IPS-15b (cell line): ENCODE data around the gene CFTR.
"Not testable (repeated sequence)": the region's sequence is repeated elsewhere in the genome, so short reads cannot be mapped to it uniquely, and the experiment has no call there.

ENCODE experiments used
- H3K27me3 ChIP-seq: one replicate; pipeline ENCODE4 v1.6.1; 2013; ENCODE audit warnings: low read length; ENCODE audit not compliant: control insufficient read depth, insufficient read depth
- H3K36me3 ChIP-seq: one replicate; pipeline ENCODE4 v1.6.1; 2013; ENCODE audit warnings: low read length; ENCODE audit not compliant: control insufficient read depth, insufficient read depth
- H3K4me1 ChIP-seq: one replicate; pipeline ENCODE4 v1.6.1; 2013; ENCODE audit warnings: mild to moderate bottlenecking, low read length; ENCODE audit not compliant: control insufficient read depth, insufficient read depth
- H3K4me3 ChIP-seq: one replicate; pipeline ENCODE4 v1.5.1; 2013; ENCODE audit warnings: low read depth, low read length
- H3K9ac ChIP-seq: one replicate; pipeline ENCODE4 v1.6.1; 2013; ENCODE audit warnings: low read depth, mild to moderate bottlenecking, low read length
- H3K9me3 ChIP-seq: one replicate; pipeline ENCODE4 v1.6.1; 2013; ENCODE audit warnings: mild to moderate bottlenecking, low read length; ENCODE audit not compliant: control insufficient read depth, insufficient read depth

The CFTR gene

DNA sequence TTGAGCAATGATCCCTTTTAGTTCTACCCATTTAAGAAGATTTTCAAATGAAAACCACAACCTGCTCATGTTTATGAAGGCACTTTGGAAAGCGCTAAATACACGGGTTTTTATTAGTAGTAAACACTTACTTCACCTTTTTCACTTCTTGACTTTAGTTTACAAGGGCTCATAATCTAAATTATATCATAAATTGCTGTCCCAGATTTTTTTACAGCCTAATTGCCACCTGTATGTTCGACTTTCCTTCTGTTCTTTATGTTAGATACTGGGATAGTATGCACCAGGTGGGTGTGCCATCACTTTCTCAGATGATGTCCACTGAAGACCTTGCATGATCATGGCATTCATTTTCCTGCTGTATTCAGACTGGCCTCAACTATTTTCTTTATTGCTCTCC lies 22.5 kb downstream of the CFTR start:
- no peaks in the 10 kb centered on the region for H3K36me3 ChIP-seq
- H3K4me1 ChIP-seq = no peaks in the 10 kb centered on the region
- no peak overlapping the region for H3K9ac ChIP-seq
- no peaks in the 10 kb centered on the region for H3K27me3 ChIP-seq
- no peak overlapping the region for H3K4me3 ChIP-seq
- H3K9me3 ChIP-seq = no peaks in the 10 kb centered on the region

GRCh38 chr7:117505238-117505637 lies 25.4 kb downstream of the CFTR start:
- no peak overlapping the region for H3K9ac ChIP-seq
- H3K27me3 ChIP-seq = no peaks in the 10 kb centered on the region
- no peaks in the 10 kb centered on the region for H3K4me1 ChIP-seq
- no peaks in the 10 kb centered on the region for H3K9me3 ChIP-seq
- no peaks in the 10 kb centered on the region for H3K36me3 ChIP-seq
- no peak overlapping the region for H3K4me3 ChIP-seq

- no peaks in the 10 kb centered on the region for H3K36me3 ChIP-seq
- no peaks in the 10 kb centered on the region for H3K4me1 ChIP-seq
- no peak overlapping the region for H3K4me3 ChIP-seq
- no peak overlapping the region for H3K9ac ChIP-seq
- H3K9me3 ChIP-seq = no peaks in the 10 kb centered on the region
- no peaks in the 10 kb centered on the region for H3K27me3 ChIP-seq
These were observed 28.9 kb downstream of the CFTR start for GRCh38 chr7:117508676-117509075.

GRCh38 chr7:117517194-117517593 lies 37.4 kb downstream of the CFTR start:
- not testable (repeated sequence) for H3K9me3 ChIP-seq, H3K27me3 ChIP-seq, H3K36me3 ChIP-seq, H3K4me1 ChIP-seq, H3K9ac ChIP-seq, H3K4me3 ChIP-seq

DNA sequence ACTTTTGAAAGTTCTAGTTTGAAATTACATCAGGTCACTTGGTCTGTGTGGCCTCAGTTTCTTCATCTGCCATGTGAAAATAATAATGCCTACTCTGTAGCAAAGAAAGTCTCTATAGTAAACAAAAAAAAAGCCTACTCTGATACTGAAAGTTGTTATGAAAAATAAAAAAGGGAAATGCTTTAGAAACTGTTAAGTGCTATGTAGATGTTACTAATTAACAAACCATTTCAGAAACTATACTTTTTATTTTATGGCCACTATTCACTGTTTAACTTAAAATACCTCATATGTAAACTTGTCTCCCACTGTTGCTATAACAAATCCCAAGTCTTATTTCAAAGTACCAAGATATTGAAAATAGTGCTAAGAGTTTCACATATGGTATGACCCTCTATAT lies 50.6 kb downstream of the CFTR start:
- H3K4me1 ChIP-seq = no peaks in the 10 kb centered on the region
- no peak overlapping the region for H3K9ac ChIP-seq
- no peaks in the 10 kb centered on the region for H3K36me3 ChIP-seq
- no peak overlapping the region for H3K4me3 ChIP-seq
- no peaks in the 10 kb centered on the region for H3K9me3 ChIP-seq
- no peaks in the 10 kb centered on the region for H3K27me3 ChIP-seq

GRCh38 chr7:117531595-117532244 lies 51.9 kb downstream of the CFTR start:
- H3K36me3 ChIP-seq = no peaks in the 10 kb centered on the region
- H3K27me3 ChIP-seq = no peaks in the 10 kb centered on the region
- no peaks in the 10 kb centered on the region for H3K4me1 ChIP-seq
- no peaks in the 10 kb centered on the region for H3K9me3 ChIP-seq
- no peak overlapping the region for H3K4me3 ChIP-seq
- no peak overlapping the region for H3K9ac ChIP-seq

DNA sequence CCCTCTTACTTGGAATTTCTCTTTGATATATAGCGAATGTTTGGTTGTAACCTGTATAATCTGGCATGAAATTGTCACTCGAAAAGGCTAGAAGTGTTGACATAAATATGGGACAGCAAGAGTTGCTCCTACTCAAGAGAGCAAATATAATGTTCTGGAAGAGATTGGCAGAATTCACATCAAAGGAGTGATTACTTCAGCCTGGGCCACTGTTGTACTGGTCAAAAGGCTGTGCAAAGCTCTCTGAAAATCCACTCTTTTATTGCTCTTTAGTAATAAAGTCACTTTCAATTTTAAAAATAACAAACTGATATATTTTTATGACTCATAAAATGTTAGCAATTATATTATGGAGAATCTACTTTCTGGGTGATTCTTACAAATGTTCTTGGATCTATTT lies 58.2 kb downstream of the CFTR start:
- no peaks in the 10 kb centered on the region for H3K9me3 ChIP-seq
- no peak overlapping the region for H3K9ac ChIP-seq
- H3K4me3 ChIP-seq = no peak overlapping the region
- no peaks in the 10 kb centered on the region for H3K4me1 ChIP-seq
- no peaks in the 10 kb centered on the region for H3K36me3 ChIP-seq
- no peaks in the 10 kb centered on the region for H3K27me3 ChIP-seq

DNA sequence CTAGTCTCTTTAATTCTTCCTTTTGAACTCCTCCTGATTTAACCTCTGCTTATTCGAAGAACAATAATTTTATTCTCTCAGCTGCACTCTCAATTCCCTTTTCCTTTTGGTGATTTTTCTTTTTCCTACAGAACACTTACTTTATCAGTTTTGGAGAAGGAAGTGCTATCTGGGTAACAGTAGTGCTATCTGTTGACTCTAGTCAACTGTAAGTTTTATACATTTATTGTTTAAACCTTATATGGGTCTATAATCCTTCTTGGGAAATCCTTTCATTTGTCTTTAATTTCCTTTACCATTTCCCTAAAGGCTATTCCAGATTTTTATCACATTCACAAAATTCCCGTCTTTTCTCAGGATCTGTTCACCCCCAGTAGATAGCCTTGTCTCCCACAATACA lies 64.2 kb downstream of the CFTR start:
- no peaks in the 10 kb centered on the region for H3K27me3 ChIP-seq
- H3K4me1 ChIP-seq = no peaks in the 10 kb centered on the region
- H3K9me3 ChIP-seq = no peaks in the 10 kb centered on the region
- no peak overlapping the region for H3K4me3 ChIP-seq
- H3K9ac ChIP-seq = no peak overlapping the region
- peaks cover 3% of the 10 kb centered on the region for H3K36me3 ChIP-seq

GRCh38 chr7:117548035-117548434 lies 68.2 kb downstream of the CFTR start:
- Histone ChIP-seq H3K4me3 (no peak overlapping the region), H3K4me1 (no peaks in the 10 kb centered on the region), H3K9me3 (no peaks in the 10 kb centered on the region), H3K9ac (no peak overlapping the region), H3K36me3 (peaks cover 3% of the 10 kb centered on the region), H3K27me3 (no peaks in the 10 kb centered on the region)

GRCh38 chr7:117550625-117551024 lies 70.8 kb downstream of the CFTR start:
- Histone ChIP-seq H3K27me3 (no peaks in the 10 kb centered on the region), H3K9me3 (no peaks in the 10 kb centered on the region), H3K9ac (no peak overlapping the region), H3K4me1 (no peaks in the 10 kb centered on the region), H3K36me3 (no peaks in the 10 kb centered on the region), H3K4me3 (no peak overlapping the region)

DNA sequence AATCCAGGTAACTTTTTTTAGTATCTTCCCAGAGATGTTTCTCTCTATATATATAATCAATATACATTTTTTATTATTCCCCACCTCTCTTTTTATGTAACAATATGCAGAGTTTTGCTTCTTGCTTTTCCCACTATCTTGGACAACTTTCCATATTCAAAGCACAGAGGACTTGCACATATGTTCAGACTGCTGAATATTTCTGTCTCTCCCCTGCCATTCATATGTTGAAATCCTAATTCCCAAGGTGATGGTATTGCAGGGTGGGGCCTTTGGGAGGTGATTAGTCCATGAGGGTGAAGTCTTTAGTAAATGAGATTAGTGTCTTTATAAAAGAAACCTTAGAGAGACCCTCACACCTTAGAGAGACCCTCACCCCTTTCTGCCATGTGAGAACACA lies 72.8 kb downstream of the CFTR start:
- H3K9ac ChIP-seq = no peak overlapping the region
- no peaks in the 10 kb centered on the region for H3K27me3 ChIP-seq
- no peak overlapping the region for H3K4me3 ChIP-seq
- H3K9me3 ChIP-seq = no peaks in the 10 kb centered on the region
- no peaks in the 10 kb centered on the region for H3K4me1 ChIP-seq
- H3K36me3 ChIP-seq = no peaks in the 10 kb centered on the region

DNA sequence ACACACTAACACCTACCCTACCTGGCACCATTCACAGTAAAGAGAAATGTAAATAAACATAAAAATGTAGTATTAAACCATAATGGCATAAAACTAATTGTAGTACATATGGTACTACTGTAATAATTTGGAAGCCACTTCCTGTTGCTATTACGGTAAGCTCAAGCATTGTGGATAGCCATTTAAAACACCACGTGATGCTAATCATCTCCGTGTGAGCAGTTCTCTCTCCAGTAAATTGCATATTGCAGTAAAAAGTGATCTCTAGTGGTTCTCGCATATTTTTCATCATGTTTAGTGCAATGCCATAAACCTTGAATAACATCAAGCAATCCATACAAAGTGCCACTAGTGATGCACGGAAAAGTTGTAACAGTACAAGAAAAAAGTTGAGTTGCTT lies 75.4 kb downstream of the CFTR start:
- H3K9me3 ChIP-seq = no peaks in the 10 kb centered on the region
- H3K4me3 ChIP-seq = no peak overlapping the region
- no peaks in the 10 kb centered on the region for H3K27me3 ChIP-seq
- H3K4me1 ChIP-seq = no peaks in the 10 kb centered on the region
- H3K36me3 ChIP-seq = no peaks in the 10 kb centered on the region
- no peak overlapping the region for H3K9ac ChIP-seq
